Keratinocyte (primary cell): ENCODE data around the gene DNAH11.

ENCODE experiments used
- CTCF ChIP-seq, 3 experiments: IDR thresholded peaks in 1 of 3; conservative IDR thresholded peaks in 1 of 3; optimal IDR thresholded peaks in 1 of 3; 2 replicates in 2 of 3; 3 replicates in 1 of 3; pipeline versions ENCODE3 to v1.5.1; 2011; ENCODE audit warnings: low read length in 3 of 3, mild to moderate bottlenecking in 3 of 3, moderate library complexity in 2 of 3, control low read depth in 1 of 3, inconsistent platforms in 1 of 3; ENCODE audit not compliant: insufficient read depth in 2 of 3; ENCODE audit errors: extremely low read depth in 1 of 3
- EZH2 ChIP-seq: IDR thresholded peaks from one replicate; pipeline ENCODE4 v1.6.1; 2012; ENCODE audit warnings: inconsistent platforms, mild to moderate bottlenecking, low read length, moderate library complexity

- TF ChIP-seq CTCF (optimal IDR thresholded peaks at IDR 0.05 in 1 of 3, IDR thresholded peaks at IDR 0.05 in 1 of 3, conservative IDR thresholded peaks at IDR 0.05 in 1 of 3; ENCODE audit: extremely low read depth in 1 of 3, insufficient read depth in 2 of 3, low read length in 3 of 3) = no peak
- TF ChIP-seq EZH2 = no peak
Observed at GRCh38 chr7:21946222-21946709, 403.4 kb downstream of the DNAH11 start.
